Ectodermal cell (in vitro differentiated cells): Measurements from ENCODE around the gene TMEM253.

Experiments used
- H3K27ac ChIP-seq: 2 replicates; pipeline ENCODE4 v1.7.0; 2013; ENCODE audit warnings: mild to moderate bottlenecking, low read depth, low read length; ENCODE audit not compliant: insufficient read depth, poor library complexity, severe bottlenecking
- H3K27me3 ChIP-seq: 2 replicates; pipeline ENCODE4 v1.7.0; 2013; ENCODE audit warnings: mild to moderate bottlenecking, low read length; ENCODE audit not compliant: insufficient read depth, control insufficient read depth, poor library complexity, severe bottlenecking
- H3K36me3 ChIP-seq: one replicate; pipeline ENCODE4 v1.7.0; 2013; ENCODE audit warnings: low read length; ENCODE audit not compliant: control insufficient read depth, insufficient read depth
- H3K4me1 ChIP-seq: one replicate; pipeline ENCODE4 v1.7.0; 2013; ENCODE audit warnings: low read length; ENCODE audit not compliant: control insufficient read depth, insufficient read depth
- H3K4me3 ChIP-seq: 2 replicates; pipeline ENCODE4 v1.7.0; 2013; ENCODE audit warnings: low read depth, low read length, control low read depth; ENCODE audit not compliant: insufficient read depth
- H3K9me3 ChIP-seq: 2 replicates; pipeline ENCODE4 v1.7.0; 2013; ENCODE audit warnings: mild to moderate bottlenecking, low read length, moderate library complexity; ENCODE audit not compliant: control insufficient read depth
- WGBS, 2 experiments: methylation state at CpG; one replicate each; pipeline ENCODE4 v1.1.7; 2013; ENCODE audit warnings: missing lambda C conversion rate in 2 of 2; 5-methylcytosine and 5-hydroxymethylcytosine counted together

Gene TMEM253

GRCh38 chr14:21120686-21121085 lies 19.8 kb downstream of the TMEM253 start:
- WGBS, 2 experiments, result 82 to 88% methylated on average over 4 of the region's 6 CpGs
- H3K9me3 ChIP-seq, result no peaks in the 10 kb centered on the region
- H3K4me1 ChIP-seq, result no peaks in the 10 kb centered on the region
- no peaks in the 10 kb centered on the region for H3K36me3 ChIP-seq
- H3K27me3 ChIP-seq, result no peaks in the 10 kb centered on the region
- H3K4me3 ChIP-seq, result no peak overlapping the region
- no peak overlapping the region for H3K27ac ChIP-seq

- Histone ChIP-seq H3K36me3 (no peaks in the 10 kb centered on the region), H3K27me3 (no peaks in the 10 kb centered on the region), H3K4me1 (no peaks in the 10 kb centered on the region), H3K27ac (no peak overlapping the region), H3K4me3 (no peak overlapping the region), H3K9me3 (no peaks in the 10 kb centered on the region)
- 94% methylated on average over 1 of the region's 1 CpG for WGBS, 2 experiments
Observed at GRCh38 chr14:21121122-21121521, 20.3 kb downstream of the TMEM253 start.

- H3K27ac ChIP-seq, result no peak overlapping the region
- H3K4me3 ChIP-seq, result no peak overlapping the region
- H3K27me3 ChIP-seq, result no peaks in the 10 kb centered on the region
- no peaks in the 10 kb centered on the region for H3K36me3 ChIP-seq
- H3K4me1 ChIP-seq, result no peaks in the 10 kb centered on the region
- WGBS, 2 experiments, result 94 to 100% methylated on average over 1 of the region's 1 CpG
- H3K9me3 ChIP-seq, result no peaks in the 10 kb centered on the region
Observed at GRCh38 chr14:21123429-21123828, 22.6 kb downstream of the TMEM253 start.

GRCh38 chr14:21133901-21134300 lies 33.0 kb downstream of the TMEM253 start:
- Histone ChIP-seq H3K36me3 (no peaks in the 10 kb centered on the region), H3K4me1 (no peaks in the 10 kb centered on the region), H3K27me3 (no peaks in the 10 kb centered on the region), H3K4me3 (no peak overlapping the region), H3K27ac (no peak overlapping the region), H3K9me3 (no peaks in the 10 kb centered on the region)
- WGBS, 2 experiments, result 90 to 96% methylated on average over 1 of the region's 1 CpG

GRCh38 chr14:21136024-21136423 lies 35.2 kb downstream of the TMEM253 start:
- WGBS, 2 experiments, result 28 to 31% methylated on average over 1 of the region's 1 CpG
- no peaks in the 10 kb centered on the region for H3K9me3 ChIP-seq
- H3K4me1 ChIP-seq, result no peaks in the 10 kb centered on the region
- H3K4me3 ChIP-seq, result no peak overlapping the region
- no peaks in the 10 kb centered on the region for H3K27me3 ChIP-seq
- H3K27ac ChIP-seq, result no peak overlapping the region
- no peaks in the 10 kb centered on the region for H3K36me3 ChIP-seq

GRCh38 chr14:21142357-21142756 lies 41.5 kb downstream of the TMEM253 start:
- Histone ChIP-seq H3K36me3 (no peaks in the 10 kb centered on the region), H3K27ac (no peak overlapping the region), H3K4me3 (no peak overlapping the region), H3K9me3 (no peaks in the 10 kb centered on the region), H3K4me1 (no peaks in the 10 kb centered on the region), H3K27me3 (no peaks in the 10 kb centered on the region)
- WGBS, 2 experiments, result 85 to 92% methylated on average over 1 of the region's 1 CpG

GRCh38 chr14:21145437-21145836 lies 44.6 kb downstream of the TMEM253 start:
- Histone ChIP-seq H3K4me1 (no peaks in the 10 kb centered on the region), H3K27me3 (no peaks in the 10 kb centered on the region)

GRCh38 chr14:21149641-21150367 lies 48.9 kb downstream of the TMEM253 start:
- 89 to 92% methylated on average over 4 of the region's 4 CpGs for WGBS, 2 experiments
- no peaks in the 10 kb centered on the region for H3K27me3 ChIP-seq
- H3K4me3 ChIP-seq, result no peak overlapping the region
- no peak overlapping the region for H3K27ac ChIP-seq
- H3K9me3 ChIP-seq, result no peaks in the 10 kb centered on the region
- H3K36me3 ChIP-seq, result no peaks in the 10 kb centered on the region
- H3K4me1 ChIP-seq, result no peaks in the 10 kb centered on the region

More at GRCh38 chr14:21145437-21145836, 44.6 kb downstream of the TMEM253 start:
- Histone ChIP-seq H3K4me3 (no peak overlapping the region), H3K9me3 (no peaks in the 10 kb centered on the region), H3K27ac (no peak overlapping the region), H3K36me3 (no peaks in the 10 kb centered on the region)
